ENCODE results near the gene PAX1. TPM values are rescaled to one million over a fixed set of nuclear protein-coding genes. Genes with fewer than 3 reads are reported as not detected.

PAX1 gene
- total and polyA plus RNA-seq, 2 of the 13 experiments (the other 11 are each of a cell fraction or from before 2014, with no cell fraction given): not detected

DNA sequence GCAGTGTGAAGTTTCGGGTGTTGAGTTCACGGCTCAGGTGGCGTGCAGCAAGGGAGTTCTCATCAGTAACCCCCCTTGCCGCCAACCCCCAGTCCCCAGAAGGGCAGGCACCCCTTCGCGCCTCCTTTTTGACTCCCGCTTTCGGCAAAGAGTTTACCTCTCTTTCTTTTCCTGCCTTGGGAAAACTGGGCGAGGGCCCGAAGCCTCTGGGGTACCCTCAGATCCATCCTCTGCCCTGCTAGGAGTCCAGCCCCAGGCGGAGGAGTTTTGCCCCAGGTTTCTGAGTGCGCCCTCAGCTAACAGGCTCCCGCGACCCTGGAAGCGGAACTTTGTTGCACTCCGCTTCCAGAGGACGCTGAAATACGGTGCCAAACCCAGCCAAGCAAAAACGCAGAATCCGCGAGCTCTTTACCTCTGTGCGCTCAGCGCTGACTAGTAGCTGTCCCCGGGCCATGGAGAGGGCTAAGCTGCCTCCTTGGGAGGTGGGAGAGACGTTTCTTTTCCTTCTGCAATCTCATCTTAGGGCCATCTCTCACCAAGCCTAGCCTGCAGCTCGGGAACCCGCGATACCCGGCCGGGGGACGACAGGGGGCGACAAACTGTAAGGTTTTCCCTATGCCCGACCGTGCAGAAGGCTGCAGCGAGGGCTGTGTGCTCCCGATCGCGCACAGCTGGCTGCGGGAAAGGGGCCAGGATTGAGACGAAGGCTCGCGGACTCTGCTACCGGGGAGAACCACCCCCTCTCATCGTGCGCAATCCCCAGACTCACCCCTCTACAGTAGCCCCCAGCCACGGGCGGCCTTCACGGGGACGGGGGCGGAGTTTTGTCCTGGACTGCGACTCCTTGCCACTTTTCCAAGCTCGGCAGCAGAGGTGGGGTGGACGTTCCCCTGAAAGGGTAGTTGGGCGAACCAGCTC, 2.7 kb upstream of the PAX1 start (continued):
- TF ChIP-seq, protein P1, sequence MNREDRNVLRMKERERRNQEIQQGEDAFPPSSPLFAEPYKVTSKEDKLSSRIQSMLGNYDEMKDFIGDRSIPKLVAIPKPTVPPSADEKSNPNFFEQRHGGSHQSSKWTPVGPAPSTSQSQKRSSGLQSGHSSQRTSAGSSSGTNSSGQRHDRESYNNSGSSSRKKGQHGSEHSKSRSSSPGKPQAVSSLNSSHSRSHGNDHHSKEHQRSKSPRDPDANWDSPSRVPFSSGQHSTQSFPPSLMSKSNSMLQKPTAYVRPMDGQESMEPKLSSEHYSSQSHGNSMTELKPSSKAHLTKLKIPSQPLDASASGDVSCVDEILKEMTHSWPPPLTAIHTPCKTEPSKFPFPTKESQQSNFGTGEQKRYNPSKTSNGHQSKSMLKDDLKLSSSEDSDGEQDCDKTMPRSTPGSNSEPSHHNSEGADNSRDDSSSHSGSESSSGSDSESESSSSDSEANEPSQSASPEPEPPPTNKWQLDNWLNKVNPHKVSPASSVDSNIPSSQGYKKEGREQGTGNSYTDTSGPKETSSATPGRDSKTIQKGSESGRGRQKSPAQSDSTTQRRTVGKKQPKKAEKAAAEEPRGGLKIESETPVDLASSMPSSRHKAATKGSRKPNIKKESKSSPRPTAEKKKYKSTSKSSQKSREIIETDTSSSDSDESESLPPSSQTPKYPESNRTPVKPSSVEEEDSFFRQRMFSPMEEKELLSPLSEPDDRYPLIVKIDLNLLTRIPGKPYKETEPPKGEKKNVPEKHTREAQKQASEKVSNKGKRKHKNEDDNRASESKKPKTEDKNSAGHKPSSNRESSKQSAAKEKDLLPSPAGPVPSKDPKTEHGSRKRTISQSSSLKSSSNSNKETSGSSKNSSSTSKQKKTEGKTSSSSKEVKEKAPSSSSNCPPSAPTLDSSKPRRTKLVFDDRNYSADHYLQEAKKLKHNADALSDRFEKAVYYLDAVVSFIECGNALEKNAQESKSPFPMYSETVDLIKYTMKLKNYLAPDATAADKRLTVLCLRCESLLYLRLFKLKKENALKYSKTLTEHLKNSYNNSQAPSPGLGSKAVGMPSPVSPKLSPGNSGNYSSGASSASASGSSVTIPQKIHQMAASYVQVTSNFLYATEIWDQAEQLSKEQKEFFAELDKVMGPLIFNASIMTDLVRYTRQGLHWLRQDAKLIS (CRISPR knock-in tag; IDR thresholded peaks at IDR 0.05): no peak
- TF ChIP-seq NFE2 (CRISPR knock-in tag; IDR thresholded peaks at IDR 0.05): no peak
- TF ChIP-seq ZNF431 (CRISPR knock-in tag; IDR thresholded peaks at IDR 0.05; ENCODE audit: borderline replicate concordance, low read depth): no peak
- TF ChIP-seq ZNF329 (CRISPR knock-in tag; IDR thresholded peaks at IDR 0.05; ENCODE audit: low read depth): no peak
- TF ChIP-seq ZNF644 (CRISPR knock-in tag; IDR thresholded peaks at IDR 0.05; ENCODE audit: low read depth): no peak
- peak; percentile 66 for TF ChIP-seq XRCC5 (optimal IDR thresholded peaks at IDR 0.05; ENCODE audit: low read length)

DNA sequence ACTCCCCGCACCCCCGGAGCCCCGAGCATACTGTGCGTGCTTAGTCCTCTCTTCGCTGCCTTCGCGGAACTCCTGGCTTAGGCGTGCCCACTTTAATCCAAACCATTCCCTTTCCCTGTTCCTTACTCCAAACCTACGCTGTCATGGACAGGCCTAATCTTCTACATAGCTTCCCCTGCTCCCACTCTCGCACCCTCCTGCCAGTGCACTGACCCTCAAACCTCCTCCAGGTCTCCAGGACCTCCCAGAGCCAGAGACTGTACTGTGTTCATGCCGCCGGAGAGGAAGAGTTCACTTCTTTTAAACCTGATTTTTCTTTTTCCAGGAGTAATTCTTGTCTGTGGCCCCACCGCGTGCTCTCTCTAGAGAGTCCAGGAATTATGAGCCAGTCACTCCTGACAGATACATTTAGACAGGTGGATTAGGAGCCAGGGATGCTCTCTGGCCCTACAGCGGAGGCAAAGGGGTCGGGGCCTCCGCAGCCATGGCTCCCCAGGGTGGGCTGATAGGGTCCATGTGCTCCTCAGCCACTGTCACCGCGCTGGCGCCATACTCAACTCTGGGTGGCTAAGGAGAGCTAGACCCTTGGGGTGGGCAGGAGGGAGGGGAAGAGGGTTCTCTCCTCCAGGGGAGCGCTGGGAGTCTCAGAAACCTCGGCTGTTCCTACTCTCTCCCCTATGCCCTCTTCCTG, 1.6 kb upstream of the PAX1 start:
- Histone ChIP-seq H3K27me3 (ENCODE audit: control insufficient read depth in 1 of 2, insufficient read depth in 2 of 2, low read length in 2 of 2) (peaks cover 28 to 87% of the 10 kb centered on the region in 2 experiments), H3K9ac (ENCODE audit: insufficient read depth, low read depth, low read length) (no peak overlapping the region), H2AFZ (ENCODE audit: low read length) (no peak overlapping the region), H3K4me3 (replicated peaks in 1 of 3; ENCODE audit: insufficient read depth in 1 of 3, low read depth in 2 of 3, low read length in 3 of 3) (no peak overlapping the region), H3K4me2 (ENCODE audit: low read depth, low read length) (no peak overlapping the region), H3K9me3 (ENCODE audit: low read length) (no peaks in the 10 kb centered on the region), H4K20me1 (ENCODE audit: insufficient read depth, low read length) (no peaks in the 10 kb centered on the region; the same call in 1 of the 2 replicates), H3K27ac (ENCODE audit: extremely low read length, insufficient read depth, low read length) (no peak overlapping the region), H3K36me3 (replicated peaks in 1 of 2; ENCODE audit: control insufficient read depth in 1 of 2, insufficient read depth in 2 of 2, low read length in 2 of 2) (no peaks in the 10 kb centered on the region), H3K79me2 (ENCODE audit: insufficient read depth, low read length) (no peaks in the 10 kb centered on the region), H3K4me1 (ENCODE audit: insufficient read depth, low read length) (no peaks in the 10 kb centered on the region)
- BruUV-seq (replicated peaks): no TSS peak
- FAIRE-seq (no peak), ATAC-seq (no peak), DNase-seq (ENCODE audit: low spot score) (no peak)
- intact Hi-C loops (cut with micrococcal nuclease; ENCODE audit: unreplicated experiment): no loop called here
- in situ Hi-C loops (cut with HindIII; ENCODE audit: extremely low pct_ligation_motif_present, low pct_unique_long_range_greater_than_20kb): loop anchor here (10.0 kb wide), 2 partner anchors 401 to 541 kb away; no protein-coding TSS in a partner anchor
- ChIA-PET CTCF (ENCODE audit: low intra/inter-chr PET ratio, low total read pairs) (no interaction called here), POLR2A (no interaction called here)
- WGBS (ENCODE audit: low lambda C conversion rate): 49% methylated on average over 20 of the region's 22 CpGs
- TF ChIP-seq ZNF772 (CRISPR knock-in tag; IDR thresholded peaks at IDR 0.05) (no peak), ZNF792 (CRISPR knock-in tag; IDR thresholded peaks at IDR 0.05) (no peak), SP140L (CRISPR knock-in tag; IDR thresholded peaks at IDR 0.05; ENCODE audit: borderline replicate concordance) (no peak), ZNF746 (CRISPR knock-in tag; IDR thresholded peaks at IDR 0.05) (no peak), ARID2 (CRISPR knock-in tag; IDR thresholded peaks at IDR 0.05; ENCODE audit: borderline replicate concordance) (no peak), ZFP82 (CRISPR knock-in tag; IDR thresholded peaks at IDR 0.05; ENCODE audit: borderline replicate concordance) (no peak)
- TF ChIP-seq, protein P2, sequence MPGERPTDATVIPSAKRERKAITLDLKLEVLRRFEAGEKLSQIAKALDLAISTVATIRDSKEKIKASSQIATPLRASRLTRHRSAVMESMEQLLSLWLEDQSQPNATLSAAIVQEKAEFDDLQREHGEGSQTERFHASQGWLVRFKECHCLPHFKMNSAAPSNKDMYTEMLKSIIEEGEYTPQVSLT (CRISPR knock-in tag; IDR thresholded peaks at IDR 0.05; ENCODE audit: borderline replicate concordance, low read depth): no peak
- TF ChIP-seq, protein P3, sequence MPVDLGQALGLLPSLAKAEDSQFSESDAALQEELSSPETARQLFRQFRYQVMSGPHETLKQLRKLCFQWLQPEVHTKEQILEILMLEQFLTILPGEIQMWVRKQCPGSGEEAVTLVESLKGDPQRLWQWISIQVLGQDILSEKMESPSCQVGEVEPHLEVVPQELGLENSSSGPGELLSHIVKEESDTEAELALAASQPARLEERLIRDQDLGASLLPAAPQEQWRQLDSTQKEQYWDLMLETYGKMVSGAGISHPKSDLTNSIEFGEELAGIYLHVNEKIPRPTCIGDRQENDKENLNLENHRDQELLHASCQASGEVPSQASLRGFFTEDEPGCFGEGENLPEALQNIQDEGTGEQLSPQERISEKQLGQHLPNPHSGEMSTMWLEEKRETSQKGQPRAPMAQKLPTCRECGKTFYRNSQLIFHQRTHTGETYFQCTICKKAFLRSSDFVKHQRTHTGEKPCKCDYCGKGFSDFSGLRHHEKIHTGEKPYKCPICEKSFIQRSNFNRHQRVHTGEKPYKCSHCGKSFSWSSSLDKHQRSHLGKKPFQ (CRISPR knock-in tag; IDR thresholded peaks at IDR 0.05; ENCODE audit: insufficient replicate concordance): no peak

Measured in HepG2 (cell line).